Measurements from ENCODE around the gene ENTPD5. TPM values are rescaled to one million over a fixed set of nuclear protein-coding genes. Genes with fewer than 3 reads are reported as not detected.
A peak's percentile ranks its signal among the peaks of the same experiment; 100 is the strongest.

The ENTPD5 gene, protein sequence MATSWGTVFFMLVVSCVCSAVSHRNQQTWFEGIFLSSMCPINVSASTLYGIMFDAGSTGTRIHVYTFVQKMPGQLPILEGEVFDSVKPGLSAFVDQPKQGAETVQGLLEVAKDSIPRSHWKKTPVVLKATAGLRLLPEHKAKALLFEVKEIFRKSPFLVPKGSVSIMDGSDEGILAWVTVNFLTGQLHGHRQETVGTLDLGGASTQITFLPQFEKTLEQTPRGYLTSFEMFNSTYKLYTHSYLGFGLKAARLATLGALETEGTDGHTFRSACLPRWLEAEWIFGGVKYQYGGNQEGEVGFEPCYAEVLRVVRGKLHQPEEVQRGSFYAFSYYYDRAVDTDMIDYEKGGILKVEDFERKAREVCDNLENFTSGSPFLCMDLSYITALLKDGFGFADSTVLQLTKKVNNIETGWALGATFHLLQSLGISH
- total RNA-seq, result 13.0 and 14.7 TPM in 2 replicates
- 8.4 TPM in 2 replicates for polyA plus RNA-seq
- 7.4 and 7.6 TPM in 2 replicates for polyA plus RNA-seq (2011; cell fraction: cytosol; rRNA removed)
- polyA plus RNA-seq (2011; cell fraction: nucleus; rRNA removed), result 17.5 and 22.7 TPM in 2 replicates
- 8.8 and 9.0 TPM in 2 replicates for polyA plus RNA-seq (2012)
- 14.5 and 17.3 TPM in 2 replicates for polyA minus RNA-seq
- polyA minus RNA-seq (2011; cell fraction: cytosol; rRNA and poly(A)+ RNA removed), result 3.2 TPM
- 9.0 and 11.1 TPM in 2 replicates for polyA minus RNA-seq (2011; cell fraction: nucleus; rRNA and poly(A)+ RNA removed)
- percentile 54 among the genes with signal in this experiment for Bru-seq, nascent RNA
- percentile 52 among the genes with signal in this experiment for BruChase-seq, experiment 1, labeled RNA remaining after a 6-hour chase
- percentile 51 among the genes with signal in this experiment for BruChase-seq, experiment 2, labeled RNA remaining after a 2-hour chase
- long read RNA-seq, full-length matches to known transcripts, result 6 of 16 reads
- long read RNA-seq, partial matches to known transcripts, result 0 of 16 reads
- long read RNA-seq, other reads (novel, unspliced or antisense), result 10 of 16 reads

DNA sequence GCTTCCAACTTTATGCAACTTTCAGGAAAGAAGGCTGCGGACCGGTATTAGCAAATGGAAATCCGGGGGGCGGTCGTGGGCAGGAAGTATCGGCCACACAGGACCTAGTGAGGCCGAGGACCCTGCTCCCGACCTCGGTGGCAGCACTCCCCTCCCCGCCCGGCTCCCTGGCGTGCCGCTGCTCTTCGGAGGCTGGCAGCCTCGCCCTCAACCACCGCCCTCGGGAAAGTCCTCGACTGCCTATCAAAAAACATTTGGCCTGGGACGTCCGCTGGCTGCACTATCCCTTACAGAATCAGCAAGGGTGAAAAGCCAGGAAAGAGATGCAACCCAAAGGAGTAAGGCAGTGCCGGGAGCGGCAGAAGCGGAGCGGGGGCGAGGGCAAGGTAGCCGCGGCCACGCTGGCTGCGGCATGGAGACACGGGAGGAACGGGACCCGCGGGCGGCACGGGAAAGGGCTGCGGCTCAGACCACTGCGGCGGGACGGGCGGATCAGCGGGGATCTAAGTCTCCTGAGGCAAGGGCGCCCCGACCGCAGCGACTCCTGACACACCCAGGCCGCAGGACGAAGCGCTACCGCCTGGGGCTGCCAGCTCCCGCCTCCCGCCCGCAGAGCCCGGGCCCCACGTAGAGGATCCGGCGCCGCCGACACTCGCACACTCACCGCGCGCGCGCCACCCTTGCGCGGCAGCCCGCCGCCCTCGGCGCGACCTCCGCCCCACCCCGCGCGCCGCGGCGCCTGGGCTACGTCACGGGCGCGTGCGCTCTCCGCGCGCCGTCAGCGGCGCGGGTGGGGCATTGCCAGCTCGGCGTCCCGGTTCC lies at the start of gene ENTPD5, which contains the start of gene BBOF1:
Gene ENTPD5 (minus strand): TSS at position 703 of the 822 bp plus-strand sequence. CDS start 31,186 bp downstream, outside the sequence.
Gene BBOF1 (plus strand): TSS at position 764 of the 822 bp plus-strand sequence. CDS start 130 bp downstream, outside the sequence.
- H3K79me2 ChIP-seq (ENCODE audit: control insufficient read depth, insufficient read depth, low read length), result no peaks in the 10 kb centered on the region
- dilution Hi-C loops (cut with MboI; ENCODE audit: extremely low pct_ligation_motif_present, low sequenced_read_pairs), result no loop called here
- DNase-seq (ENCODE audit: low read depth, low spot score), result peak; percentile 83
- no peaks in the 10 kb centered on the region for H3K9me1 ChIP-seq (replicated peaks; ENCODE audit: control insufficient read depth, extremely low read depth, insufficient read depth, low read length)
- no peaks in the 10 kb centered on the region for H3K36me3 ChIP-seq (ENCODE audit: control insufficient read depth in 2 of 2, extremely low read depth in 1 of 2, insufficient read depth in 2 of 2, low read length in 2 of 2)
- H3K9me3 ChIP-seq (replicated peaks; ENCODE audit: control insufficient read depth, insufficient read depth, low read length), result no peaks in the 10 kb centered on the region
- H3K4me2 ChIP-seq (ENCODE audit: insufficient read depth, low read length), result peak within 1 kb of the TSS; percentile 94
- TF ChIP-seq, protein P1, sequence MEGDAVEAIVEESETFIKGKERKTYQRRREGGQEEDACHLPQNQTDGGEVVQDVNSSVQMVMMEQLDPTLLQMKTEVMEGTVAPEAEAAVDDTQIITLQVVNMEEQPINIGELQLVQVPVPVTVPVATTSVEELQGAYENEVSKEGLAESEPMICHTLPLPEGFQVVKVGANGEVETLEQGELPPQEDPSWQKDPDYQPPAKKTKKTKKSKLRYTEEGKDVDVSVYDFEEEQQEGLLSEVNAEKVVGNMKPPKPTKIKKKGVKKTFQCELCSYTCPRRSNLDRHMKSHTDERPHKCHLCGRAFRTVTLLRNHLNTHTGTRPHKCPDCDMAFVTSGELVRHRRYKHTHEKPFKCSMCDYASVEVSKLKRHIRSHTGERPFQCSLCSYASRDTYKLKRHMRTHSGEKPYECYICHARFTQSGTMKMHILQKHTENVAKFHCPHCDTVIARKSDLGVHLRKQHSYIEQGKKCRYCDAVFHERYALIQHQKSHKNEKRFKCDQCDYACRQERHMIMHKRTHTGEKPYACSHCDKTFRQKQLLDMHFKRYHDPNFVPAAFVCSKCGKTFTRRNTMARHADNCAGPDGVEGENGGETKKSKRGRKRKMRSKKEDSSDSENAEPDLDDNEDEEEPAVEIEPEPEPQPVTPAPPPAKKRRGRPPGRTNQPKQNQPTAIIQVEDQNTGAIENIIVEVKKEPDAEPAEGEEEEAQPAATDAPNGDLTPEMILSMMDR (IDR thresholded peaks at IDR 0.05; ENCODE audit: extremely low read depth in 1 of 2, insufficient read depth in 1 of 2, low read depth in 1 of 2, low read length in 2 of 2), result peak in 1 of 2 donors; percentile 2
- TF ChIP-seq JUN (IDR thresholded peaks at IDR 0.05; ENCODE audit: borderline replicate concordance, insufficient read depth, insufficient read length, low read depth), result no peak
- TF ChIP-seq POLR2AphosphoS5 (IDR thresholded peaks at IDR 0.05; ENCODE audit: insufficient read depth, low read depth, low read length), result peak; percentile 98
- TF ChIP-seq POLR2A (IDR thresholded peaks at IDR 0.05; ENCODE audit: low read depth, low read length), result peak; percentile 93
- ChIA-PET CTCF (interaction anchor here (1.0 kb wide), 2 partner anchors 10 to 20 kb away, joined by 3 read pairs; no protein-coding TSS in a partner anchor), POLR2A (interaction anchor here (1.2 kb wide), 1 partner anchor 12 kb away, joined by 7 read pairs; no protein-coding TSS in a partner anchor)
- H3K4me1 ChIP-seq (ENCODE audit: control insufficient read depth, extremely low read depth, insufficient read depth, low read length), result peaks cover 13% of the 10 kb centered on the region
- FAIRE-seq, result peak; percentile 43
- no peaks in the 10 kb centered on the region for H3K27me3 ChIP-seq (ENCODE audit: control insufficient read depth in 2 of 2, insufficient read depth in 2 of 2, low read length in 2 of 2)
- H4K20me1 ChIP-seq (replicated peaks; ENCODE audit: control insufficient read depth, extremely low read depth, insufficient read depth, low read length), result no peaks in the 10 kb centered on the region
- intact Hi-C loops (cut with micrococcal nuclease), result loop anchor here (1.0 to 2.0 kb wide), 2 partner anchors 66 to 68 kb away; partner anchors contain the start of genes ALDH6A1, COQ6, FAM161B and LIN52
- peak within 1 kb of the TSS; percentile 96 for H3K9ac ChIP-seq (replicated peaks; ENCODE audit: extremely low read depth, insufficient read depth, low read length)
- peak within 1 kb of the TSS; percentile 86 for H3K27ac ChIP-seq (ENCODE audit: insufficient read depth, low read depth, low read length)
- peak within 1 kb of the TSS; percentile 76 to 97 (median 83) for H3K4me3 ChIP-seq (replicated peaks in 1 of 3; ENCODE audit: insufficient read depth in 1 of 3, low read depth in 1 of 3, low read length in 3 of 3)
- TSS peak; percentile 54 for BruUV-seq (replicated peaks)
- H2AFZ ChIP-seq (ENCODE audit: low read depth, low read length), result peak within 1 kb of the TSS; percentile 97
